HEK293 (cell line): ENCODE measurements around the gene BATF3.

Source experiments
- CTCF ChIA-PET: fragments of 350-600 bp; formaldehyde crosslinking; extraction: SDS; loops from one replicate; lab custom pipeline; 2021; ENCODE audit warnings: antibody characterized with exemption; lab: Yijun Ruan, JAX
- POLR2A ChIA-PET: fragments of 300-600 bp; formaldehyde crosslinking; extraction: SDS; loops from one replicate; lab custom pipeline; 2020; ENCODE audit warnings: antibody characterized with exemption, inconsistent platforms; lab: Yijun Ruan, JAX
- H3K27ac ChIP-seq: fragments of 200-500 bp; sonication (Bioruptor generic); 2 replicates; pipeline ENCODE4 v1.5.1; 2014; ENCODE audit warnings: low read depth, low read length, control low read depth, inconsistent platforms; ENCODE audit errors: extremely low read depth
- H3K36me3 ChIP-seq, 2 experiments: fragments of 200-500 bp in 1 of 2; sonication (Bioruptor generic) in 1 of 2; 1 replicate in 1 of 2; 2 replicates in 1 of 2; pipeline ENCODE4 v1.5.1; 2014 to 2017; ENCODE audit warnings: inconsistent platforms in 2 of 2, low read length in 2 of 2; ENCODE audit not compliant: control insufficient read depth in 2 of 2, insufficient read depth in 1 of 2
- H3K4me1 ChIP-seq: fragments of 200-500 bp; sonication (Bioruptor generic); 2 replicates; pipeline ENCODE4 v1.5.1; 2014; ENCODE audit warnings: mild to moderate bottlenecking, low read length, inconsistent platforms; ENCODE audit not compliant: control insufficient read depth, insufficient read depth
- H3K4me3 ChIP-seq: 2 replicates; pipeline ENCODE4 v1.5.1; 2011; ENCODE audit warnings: low read depth, mild to moderate bottlenecking, control low read depth, low read length, moderate library complexity
- H3K9me3 ChIP-seq: fragments of 200-500 bp; sonication (Bioruptor generic); 2 replicates; pipeline ENCODE4 v1.5.1; 2014; ENCODE audit warnings: low read depth, low read length, inconsistent platforms; ENCODE audit not compliant: control insufficient read depth, insufficient read depth
- HOXA7 ChIP-seq: sonication (generic); formaldehyde crosslinking; IDR thresholded peaks from 2 replicates; pipeline ENCODE4 v1.8.1; 2022; ENCODE audit warnings: missing genetic modification reagents, borderline replicate concordance
- RBAK ChIP-seq: fragments of 450-650 bp; formaldehyde crosslinking; IDR thresholded peaks from 2 replicates; pipeline ENCODE4 v1.5.1; 2016; ENCODE audit warnings: missing biosample characterization, missing genetic modification characterization
- TCF7L2 ChIP-seq: IDR thresholded peaks from 2 replicates; pipeline ENCODE4 v1.6.1; 2011; ENCODE audit warnings: low read depth, mild to moderate bottlenecking, inconsistent platforms, low read length, moderate library complexity, borderline replicate concordance
- ZIC2 ChIP-seq: fragments of 450-650 bp; formaldehyde crosslinking; IDR thresholded peaks from 2 replicates; pipeline ENCODE4 v1.5.1; 2016; ENCODE audit warnings: missing biosample characterization, missing genetic modification characterization
- ZNF404 ChIP-seq: fragments of 450-650 bp; formaldehyde crosslinking; IDR thresholded peaks from 2 replicates; pipeline ENCODE4 v1.5.1; 2017; ENCODE audit warnings: missing biosample characterization, missing genetic modification characterization
- ZNF521 ChIP-seq: fragments of 450-650 bp; formaldehyde crosslinking; IDR thresholded peaks from 2 replicates; pipeline ENCODE4 v1.5.1; 2017; ENCODE audit warnings: missing biosample characterization, mild to moderate bottlenecking, missing genetic modification characterization
- ZNF555 ChIP-seq: fragments of 450-650 bp; formaldehyde crosslinking; conservative IDR thresholded peaks from 2 replicates; pipeline ENCODE4 v1.5.1; 2017; ENCODE audit warnings: missing biosample characterization, mild to moderate bottlenecking, missing genetic modification characterization, inconsistent platforms
- ZNF571 ChIP-seq: fragments of 450-650 bp; formaldehyde crosslinking; IDR thresholded peaks from 2 replicates; pipeline ENCODE4 v1.5.0; 2017; ENCODE audit warnings: missing biosample characterization, missing genetic modification characterization
- ZNF600 ChIP-seq: fragments of 450-650 bp; formaldehyde crosslinking; IDR thresholded peaks from 2 replicates; pipeline ENCODE4 v1.5.1; 2016; ENCODE audit warnings: missing biosample characterization, missing genetic modification characterization
- ZNF610 ChIP-seq: fragments of 450-650 bp; formaldehyde crosslinking; IDR thresholded peaks from 2 replicates; pipeline ENCODE4 v1.5.1; 2016; ENCODE audit warnings: missing biosample characterization, missing genetic modification characterization, borderline replicate concordance
- ZNF660 ChIP-seq: fragments of 450-650 bp; IDR thresholded peaks from 2 replicates; pipeline ENCODE4 v1.5.1; 2018; ENCODE audit warnings: missing biosample characterization, mild to moderate bottlenecking, missing genetic modification characterization
- ZNF677 ChIP-seq: fragments of 450-650 bp; IDR thresholded peaks from 2 replicates; pipeline ENCODE4 v1.5.0; 2018; ENCODE audit warnings: missing biosample characterization, mild to moderate bottlenecking, missing genetic modification characterization, moderate library complexity
- ZNF747 ChIP-seq: fragments of 450-650 bp; formaldehyde crosslinking; IDR thresholded peaks from 2 replicates; pipeline ENCODE4 v1.5.1; 2016; ENCODE audit warnings: missing biosample characterization, missing genetic modification characterization
- ZNF785 ChIP-seq: fragments of 450-650 bp; formaldehyde crosslinking; IDR thresholded peaks from 2 replicates; pipeline ENCODE4 v1.5.1; 2016; ENCODE audit warnings: missing biosample characterization, missing genetic modification characterization
- TF ChIP-seq, protein P1 (sequence below): fragments of 450-650 bp; formaldehyde crosslinking; IDR thresholded peaks from 2 replicates; pipeline ENCODE4 v1.5.1; 2017; ENCODE audit warnings: missing biosample characterization, mild to moderate bottlenecking, missing genetic modification characterization, moderate library complexity
- TF ChIP-seq, protein P2 (sequence below): fragments of 450-650 bp; formaldehyde crosslinking; IDR thresholded peaks from 2 replicates; pipeline ENCODE4 v1.5.1; 2016; ENCODE audit warnings: missing biosample characterization, missing genetic modification characterization

Gene BATF3

DNA sequence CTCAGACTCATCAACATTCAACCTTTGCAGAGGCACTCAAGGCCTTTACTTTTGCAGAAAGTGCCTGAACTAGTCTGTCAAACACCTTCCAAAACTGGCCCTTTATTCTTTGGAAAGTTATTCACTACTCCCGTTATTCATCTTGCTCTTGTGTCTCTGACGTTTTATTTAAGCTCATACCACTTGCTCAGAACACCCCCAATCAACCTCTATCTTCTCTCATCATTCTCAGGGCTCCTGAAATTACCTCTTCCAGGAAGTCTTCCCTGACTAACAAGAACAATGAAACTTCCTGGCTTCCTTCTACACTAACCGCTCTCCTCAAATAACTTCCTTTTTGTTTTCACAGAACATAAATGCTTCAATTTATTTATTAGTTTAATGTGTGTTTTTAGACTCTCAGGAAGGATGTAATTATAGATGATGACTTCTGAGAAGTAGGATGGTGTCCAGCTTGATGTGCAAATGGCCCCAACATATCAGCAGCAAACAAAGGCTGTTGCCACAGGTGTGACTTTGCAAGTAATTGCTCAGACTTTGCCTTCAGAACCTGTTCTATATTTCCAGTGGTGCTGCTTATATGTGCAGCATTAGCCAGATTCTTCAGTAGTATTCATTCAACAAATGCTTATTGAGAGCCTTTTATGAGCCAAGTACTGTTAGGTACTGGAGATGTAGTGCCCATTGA lies 22.8 kb upstream of the BATF3 start (continued):
- TF ChIP-seq, protein P1, sequence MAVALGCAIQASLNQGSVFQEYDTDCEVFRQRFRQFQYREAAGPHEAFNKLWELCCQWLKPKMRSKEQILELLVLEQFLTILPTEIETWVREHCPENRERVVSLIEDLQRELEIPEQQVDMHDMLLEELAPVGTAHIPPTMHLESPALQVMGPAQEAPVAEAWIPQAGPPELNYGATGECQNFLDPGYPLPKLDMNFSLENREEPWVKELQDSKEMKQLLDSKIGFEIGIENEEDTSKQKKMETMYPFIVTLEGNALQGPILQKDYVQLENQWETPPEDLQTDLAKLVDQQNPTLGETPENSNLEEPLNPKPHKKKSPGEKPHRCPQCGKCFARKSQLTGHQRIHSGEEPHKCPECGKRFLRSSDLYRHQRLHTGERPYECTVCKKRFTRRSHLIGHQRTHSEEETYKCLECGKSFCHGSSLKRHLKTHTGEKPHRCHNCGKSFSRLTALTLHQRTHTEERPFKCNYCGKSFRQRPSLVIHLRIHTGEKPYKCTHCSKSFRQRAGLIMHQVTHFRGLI (tag by site-specific recombination), result no peak
- TF ChIP-seq ZNF747 (tag by site-specific recombination), result no peak
- TF ChIP-seq ZIC2, result no peak

DNA sequence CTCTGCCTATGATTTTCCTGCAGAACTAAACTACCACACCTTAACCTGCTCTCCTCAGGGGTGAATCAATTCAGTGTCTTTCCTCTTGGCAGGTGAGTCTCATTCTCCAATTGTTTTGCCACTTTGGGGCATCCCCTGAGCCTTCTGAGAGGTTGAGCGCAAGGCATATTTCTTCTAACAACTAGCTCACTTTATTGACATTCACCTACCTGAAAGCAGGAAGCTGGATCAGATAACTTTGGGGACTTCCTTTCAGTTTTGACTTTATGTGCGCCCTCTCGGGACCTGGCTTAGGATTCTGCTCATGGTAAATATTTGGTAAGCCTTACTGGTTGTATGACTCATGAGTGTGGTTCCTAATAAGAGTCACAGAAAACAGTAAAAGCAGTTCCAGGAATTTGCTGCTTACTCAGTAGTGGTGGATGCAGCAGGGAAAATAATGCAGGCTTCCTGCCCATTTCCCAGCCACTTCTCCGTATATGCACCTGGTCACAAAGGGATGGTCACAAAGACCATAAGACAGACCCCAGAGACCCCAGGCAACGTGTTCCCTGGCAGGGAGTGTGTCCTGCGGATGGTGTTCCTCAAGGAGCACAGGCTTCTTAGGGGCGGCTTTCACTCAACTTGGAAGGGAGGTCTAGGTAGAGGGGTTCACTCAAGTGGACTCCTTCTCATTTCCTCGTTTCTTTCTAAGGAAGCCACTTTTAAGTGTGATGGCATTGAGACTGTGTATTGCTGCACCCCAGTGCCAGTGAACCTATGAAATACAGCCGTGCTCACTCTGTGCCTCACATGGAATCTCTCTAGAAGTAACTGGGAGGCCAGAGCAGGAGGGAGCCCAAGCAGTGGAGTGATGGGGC lies 22.0 kb upstream of the BATF3 start:
- POLR2A ChIA-PET, result no interaction called here
- Histone ChIP-seq H3K4me3 (no peak overlapping the region), H3K36me3 (no peaks in the 10 kb centered on the region), H3K27ac (no peak overlapping the region), H3K4me1 (no peaks in the 10 kb centered on the region), H3K9me3 (no peaks in the 10 kb centered on the region)
- no peak for TF ChIP-seq ZNF600
- no peak for TF ChIP-seq ZNF521
- no peak for TF ChIP-seq TCF7L2
- no peak for TF ChIP-seq ZNF404
- TF ChIP-seq ZNF555 (tag by site-specific recombination), result no peak
- TF ChIP-seq, protein P2, sequence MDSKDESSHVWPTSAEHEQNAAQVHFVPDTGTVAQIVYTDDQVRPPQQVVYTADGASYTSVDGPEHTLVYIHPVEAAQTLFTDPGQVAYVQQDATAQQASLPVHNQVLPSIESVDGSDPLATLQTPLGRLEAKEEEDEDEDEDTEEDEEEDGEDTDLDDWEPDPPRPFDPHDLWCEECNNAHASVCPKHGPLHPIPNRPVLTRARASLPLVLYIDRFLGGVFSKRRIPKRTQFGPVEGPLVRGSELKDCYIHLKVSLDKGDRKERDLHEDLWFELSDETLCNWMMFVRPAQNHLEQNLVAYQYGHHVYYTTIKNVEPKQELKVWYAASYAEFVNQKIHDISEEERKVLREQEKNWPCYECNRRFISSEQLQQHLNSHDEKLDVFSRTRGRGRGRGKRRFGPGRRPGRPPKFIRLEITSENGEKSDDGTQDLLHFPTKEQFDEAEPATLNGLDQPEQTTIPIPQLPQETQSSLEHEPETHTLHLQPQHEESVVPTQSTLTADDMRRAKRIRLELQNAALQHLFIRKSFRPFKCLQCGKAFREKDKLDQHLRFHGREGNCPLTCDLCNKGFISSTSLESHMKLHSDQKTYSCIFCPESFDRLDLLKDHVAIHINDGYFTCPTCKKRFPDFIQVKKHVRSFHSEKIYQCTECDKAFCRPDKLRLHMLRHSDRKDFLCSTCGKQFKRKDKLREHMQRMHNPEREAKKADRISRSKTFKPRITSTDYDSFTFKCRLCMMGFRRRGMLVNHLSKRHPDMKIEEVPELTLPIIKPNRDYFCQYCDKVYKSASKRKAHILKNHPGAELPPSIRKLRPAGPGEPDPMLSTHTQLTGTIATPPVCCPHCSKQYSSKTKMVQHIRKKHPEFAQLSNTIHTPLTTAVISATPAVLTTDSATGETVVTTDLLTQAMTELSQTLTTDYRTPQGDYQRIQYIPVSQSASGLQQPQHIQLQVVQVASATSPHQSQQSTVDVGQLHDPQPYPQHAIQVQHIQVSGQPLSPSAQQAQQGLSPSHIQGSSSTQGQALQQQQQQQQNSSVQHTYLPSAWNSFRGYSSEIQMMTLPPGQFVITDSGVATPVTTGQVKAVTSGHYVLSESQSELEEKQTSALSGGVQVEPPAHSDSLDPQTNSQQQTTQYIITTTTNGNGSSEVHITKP, result no peak
- no peak for TF ChIP-seq HOXA7 (CRISPR knock-in tag)
- TF ChIP-seq, protein P1 (tag by site-specific recombination), result no peak
- no peak for TF ChIP-seq ZNF610 (tag by site-specific recombination)
- TF ChIP-seq ZNF660 (tag by site-specific recombination), result no peak
- no peak for TF ChIP-seq ZNF785 (tag by site-specific recombination)
- no peak for TF ChIP-seq ZNF677 (tag by site-specific recombination)
- no peak for TF ChIP-seq RBAK (tag by site-specific recombination)
- TF ChIP-seq ZNF571 (tag by site-specific recombination), result no peak
- CTCF ChIA-PET, result interaction anchor here (0.9 to 2.6 kb wide), 4 partner anchors 28 to 57 kb away, joined by 3 to 12 read pairs (median 4); no protein-coding TSS in a partner anchor
